ENCODE data around the gene COL18A1. TPM values are rescaled to one million over a fixed set of nuclear protein-coding genes. Genes with fewer than 3 reads are reported as not detected.

Gene COL18A1
- total and polyA plus RNA-seq, 2 of the 8 experiments (the other 6 are each of a cell fraction or from before 2014, with no cell fraction given), result 145 to 201 TPM

DNA sequence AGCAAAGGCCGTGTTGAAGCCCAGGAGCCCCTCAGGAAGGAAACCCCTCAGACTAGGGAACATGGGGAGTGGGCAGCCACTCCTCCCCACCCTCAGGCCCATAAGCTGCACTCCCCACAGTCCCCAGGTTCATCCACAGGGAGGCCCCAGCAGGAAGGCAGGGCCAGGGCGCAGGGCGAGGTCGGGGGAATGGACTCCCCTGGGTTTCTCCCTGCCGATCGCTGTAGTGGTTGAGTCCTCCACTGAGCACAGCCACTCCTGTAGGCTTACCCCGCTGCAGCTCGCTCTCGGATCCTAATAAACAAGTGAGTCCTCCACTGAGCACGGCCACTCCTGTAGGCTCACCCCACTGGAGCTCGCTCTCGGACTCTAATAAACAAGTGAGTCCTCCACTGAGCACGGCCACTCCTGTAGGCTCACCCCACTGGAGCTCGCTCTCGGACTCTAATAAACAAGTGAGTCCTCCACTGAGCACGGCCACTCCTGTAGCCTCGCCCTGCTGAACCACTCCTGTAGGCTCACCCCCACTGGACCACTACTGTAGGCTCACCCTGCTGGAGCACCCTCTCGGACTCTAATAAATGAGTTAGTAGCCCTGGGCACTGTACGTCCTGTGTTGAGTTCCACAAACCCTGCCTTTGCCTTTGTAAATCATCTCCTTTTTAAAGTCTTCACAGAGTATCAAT, 16.2 kb upstream of the COL18A1 start:
- no peak for FAIRE-seq
- TF ChIP-seq KDM4A (IDR thresholded peaks at IDR 0.05; ENCODE audit: low read depth, low read length, severe bottlenecking), result no peak
- no peak for TF ChIP-seq POLR2AphosphoS5 (IDR thresholded peaks at IDR 0.05; ENCODE audit: low read depth, low read length)
- no peak for TF ChIP-seq CREB1 (IDR thresholded peaks at IDR 0.05)
- no peak for TF ChIP-seq CHD2 (IDR thresholded peaks at IDR 0.05; ENCODE audit: low read length)
- no peak for TF ChIP-seq MAFK (IDR thresholded peaks at IDR 0.05; ENCODE audit: low read depth, low read length)
- no peak for TF ChIP-seq BCL11A (IDR thresholded peaks at IDR 0.05; ENCODE audit: low read depth in 2 of 2, low read length in 2 of 2)
- no peak for TF ChIP-seq EZH2 (IDR thresholded peaks at IDR 0.05; ENCODE audit: low read depth, low read length, severe bottlenecking)
- no peak for TF ChIP-seq NANOG (IDR thresholded peaks at IDR 0.05; ENCODE audit: insufficient read depth, low read depth, low read length, poor library complexity, severe bottlenecking)
- TF ChIP-seq SIX5 (IDR thresholded peaks at IDR 0.05; ENCODE audit: low read depth, low read length), result no peak
- TF ChIP-seq, protein P1, sequence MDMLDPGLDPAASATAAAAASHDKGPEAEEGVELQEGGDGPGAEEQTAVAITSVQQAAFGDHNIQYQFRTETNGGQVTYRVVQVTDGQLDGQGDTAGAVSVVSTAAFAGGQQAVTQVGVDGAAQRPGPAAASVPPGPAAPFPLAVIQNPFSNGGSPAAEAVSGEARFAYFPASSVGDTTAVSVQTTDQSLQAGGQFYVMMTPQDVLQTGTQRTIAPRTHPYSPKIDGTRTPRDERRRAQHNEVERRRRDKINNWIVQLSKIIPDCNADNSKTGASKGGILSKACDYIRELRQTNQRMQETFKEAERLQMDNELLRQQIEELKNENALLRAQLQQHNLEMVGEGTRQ (IDR thresholded peaks at IDR 0.05; ENCODE audit: low read length), result no peak
- TF ChIP-seq ASH2L (IDR thresholded peaks at IDR 0.05; ENCODE audit: low read length), result no peak

More for the DNA sequence above, 16.2 kb upstream of the COL18A1 start:
- no peak overlapping the region for H3K4me2 ChIP-seq (ENCODE audit: insufficient read depth in 1 of 2, low read depth in 2 of 2, low read length in 2 of 2)
- H3K4me3 ChIP-seq (ENCODE audit: extremely low read depth in 1 of 4, insufficient read depth in 2 of 4, low read depth in 3 of 4, low read length in 4 of 4), result no peak overlapping the region
- no peak overlapping the region for H3K9ac ChIP-seq (replicated peaks in 1 of 4; ENCODE audit: extremely low read depth in 1 of 4, low read depth in 3 of 4, low read length in 3 of 4)
- no peaks in the 10 kb centered on the region for H4K20me1 ChIP-seq (replicated peaks in 1 of 2; ENCODE audit: control insufficient read depth in 1 of 2, insufficient read depth in 2 of 2, low read length in 2 of 2)
- H2BK120ac ChIP-seq (replicated peaks; ENCODE audit: low read depth, low read length), result no peak overlapping the region
- H3K27ac ChIP-seq (ENCODE audit: low read depth, low read length), result no peak overlapping the region
- H2BK15ac ChIP-seq (ENCODE audit: low read length), result no peak overlapping the region
- no peak overlapping the region for H2AFZ ChIP-seq (ENCODE audit: low read length)
- H4K8ac ChIP-seq (ENCODE audit: extremely low read depth, insufficient read depth, low read length), result no peak overlapping the region
- H3K14ac ChIP-seq (ENCODE audit: insufficient read length), result no peak overlapping the region
- 91% methylated on average over 19 of the region's 19 CpGs; no CpG with 5 or more reads in 1 of the 2 experiments for WGBS, 2 experiments (ENCODE audit: extremely low coverage in 1 of 2, insufficient coverage in 1 of 2, insufficient read length in 1 of 2, insufficient replicate concordance in 2 of 2, low coverage in 1 of 2, low lambda C conversion rate in 2 of 2, missing lambda C conversion rate in 1 of 2)
- H4K91ac ChIP-seq (replicated peaks; ENCODE audit: insufficient read length, low read length), result no peak overlapping the region
- no peak for DNase-seq (ENCODE audit: low read depth in 1 of 2, low spot score in 2 of 2)
- no peak overlapping the region for H4K5ac ChIP-seq (ENCODE audit: insufficient read length, low read depth, low read length)
- no peak overlapping the region for H2AK5ac ChIP-seq (ENCODE audit: low read depth, low read length)
- no peaks in the 10 kb centered on the region for H3K79me1 ChIP-seq (ENCODE audit: low read depth, low read length)
- 0 out of 7 replicates have a peak, but pooled peaks cover 0 to 2% (median 0%) of the 10 kb centered on the region in 4 experiments for H3K27me3 ChIP-seq (replicated peaks in 1 of 4; ENCODE audit: control insufficient read depth in 3 of 4, extremely low read depth in 1 of 4, insufficient read depth in 3 of 4, low read length in 3 of 4)
- no peak overlapping the region; the same call in 1 of the 2 replicates for H2BK20ac ChIP-seq (ENCODE audit: low read length)
- H2BK12ac ChIP-seq (ENCODE audit: low read depth, low read length), result no peak overlapping the region
- CTCF ChIA-PET (ENCODE audit: partially characterized antibody), result interaction anchor here (0.6 to 5.1 kb wide), 2 partner anchors 32 to 139 kb away, joined by 3 to 25 read pairs; no protein-coding TSS in a partner anchor
- H3K56ac ChIP-seq (replicated peaks; ENCODE audit: insufficient read length, low read depth, low read length), result no peak overlapping the region
- H3K4ac ChIP-seq (replicated peaks; ENCODE audit: insufficient read length, low read depth, low read length), result no peak overlapping the region
- POLR2A ChIA-PET (ENCODE audit: partially characterized antibody), result no interaction called here
- no peaks in the 10 kb centered on the region for H3K36me3 ChIP-seq (ENCODE audit: control insufficient read depth in 2 of 4, insufficient read depth in 4 of 4, low read length in 3 of 4)
- H3K23me2 ChIP-seq (ENCODE audit: low read depth, low read length), result no peaks in the 10 kb centered on the region
- H3K18ac ChIP-seq (ENCODE audit: extremely low read depth, low read length), result no peak overlapping the region
- H3K9me3 ChIP-seq (ENCODE audit: insufficient read depth in 2 of 2, low read depth in 1 of 2, low read length in 1 of 2), result no peaks in the 10 kb centered on the region
- H3K4me1 ChIP-seq (replicated peaks in 1 of 4; ENCODE audit: control insufficient read depth in 3 of 4, insufficient read depth in 4 of 4, low read length in 3 of 4), result no peaks in the 10 kb centered on the region; a peak in 3 of 7 replicates
- no peaks in the 10 kb centered on the region for H3K79me2 ChIP-seq (ENCODE audit: control insufficient read depth in 1 of 2, insufficient read depth in 2 of 2, low read length in 2 of 2)
- no peak overlapping the region for H2BK5ac ChIP-seq (ENCODE audit: low read depth, low read length)
- H3K23ac ChIP-seq (ENCODE audit: insufficient read length), result no peak overlapping the region

Measured in H1 (cell line).